SK-N-MC (cell line): ENCODE measurements around the gene ZNF69.
"Not testable (repeated sequence)": the region's sequence is repeated elsewhere in the genome, so short reads cannot be mapped to it uniquely, and the experiment has no call there.

Experiments
- EZH2 ChIP-seq: fragments of 200-600 bp; sonication (generic); IDR thresholded peaks from one replicate; pipeline ENCODE4 v1.6.1; 2017; ENCODE audit warnings: antibody characterized with exemption
- FOXP2 ChIP-seq: optimal IDR thresholded peaks from 2 replicates; pipeline ENCODE3; 2011; ENCODE audit warnings: mild to moderate bottlenecking, moderate library complexity; ENCODE audit not compliant: insufficient read depth; ENCODE audit errors: extremely low read length, control extremely low read depth
- POLR2AphosphoS5 ChIP-seq: IDR thresholded peaks from 2 replicates; pipeline ENCODE4 v1.6.1; 2012; ENCODE audit warnings: mild to moderate bottlenecking, low read depth, low read length, borderline replicate concordance

- not testable (repeated sequence) for TF ChIP-seq EZH2, POLR2AphosphoS5, FOXP2
These were observed 48.2 kb downstream of the ZNF69 start for GRCh38 chr19:11935829-11936228.
